Measurements from ENCODE around the gene FSTL4.

GRCh38 chr5:133383580-133383939, 228.8 kb downstream of the FSTL4 start:
- TF ChIP-seq CTCF (IDR thresholded peaks at IDR 0.05) (no peak), POLR2A (IDR thresholded peaks at IDR 0.05) (no peak)

Data from Peyer's patch (tissue), 4 donors.